ENCODE data around the gene DNAH1.
"Not testable (repeated sequence)": the region's sequence is repeated elsewhere in the genome, so short reads cannot be mapped to it uniquely, and the experiment has no call there.

The DNAH1 gene
- total RNA-seq: 164 to 317 (median 220) reads per million in 4 donors

GRCh38 chr3:52315977-52316764, at the start of gene DNAH1:
TSS of gene DNAH1 (plus strand) at chr3:52316319. CDS start at chr3:52322443, 6,124 bp downstream.
- DNase-seq: no peak

- DNase-seq: peak in 1 of 5 donors; percentile 46
These were observed 48.1 kb upstream of the DNAH1 start for GRCh38 chr3:52268036-52268435.

DNA sequence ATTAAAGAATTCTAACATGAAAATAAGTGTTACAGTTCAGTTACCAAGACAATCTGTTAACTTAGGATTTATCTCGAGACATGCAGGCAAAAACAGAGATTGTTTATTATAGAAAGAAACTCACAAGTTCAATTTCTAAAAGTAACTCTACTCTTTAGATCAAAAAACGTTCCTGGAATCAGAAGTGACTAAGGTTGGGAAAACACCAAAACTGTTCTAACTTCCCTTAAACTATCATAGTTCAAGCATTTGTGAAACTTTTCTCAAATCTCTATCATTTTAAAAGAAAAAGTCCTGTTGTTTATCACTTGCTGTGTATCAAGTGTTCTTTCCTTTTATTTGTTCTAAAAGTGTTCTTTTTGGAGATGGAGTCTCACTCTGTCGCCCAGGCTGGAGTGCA, 46.3 kb upstream of the DNAH1 start:
- no peak for DNase-seq

DNA sequence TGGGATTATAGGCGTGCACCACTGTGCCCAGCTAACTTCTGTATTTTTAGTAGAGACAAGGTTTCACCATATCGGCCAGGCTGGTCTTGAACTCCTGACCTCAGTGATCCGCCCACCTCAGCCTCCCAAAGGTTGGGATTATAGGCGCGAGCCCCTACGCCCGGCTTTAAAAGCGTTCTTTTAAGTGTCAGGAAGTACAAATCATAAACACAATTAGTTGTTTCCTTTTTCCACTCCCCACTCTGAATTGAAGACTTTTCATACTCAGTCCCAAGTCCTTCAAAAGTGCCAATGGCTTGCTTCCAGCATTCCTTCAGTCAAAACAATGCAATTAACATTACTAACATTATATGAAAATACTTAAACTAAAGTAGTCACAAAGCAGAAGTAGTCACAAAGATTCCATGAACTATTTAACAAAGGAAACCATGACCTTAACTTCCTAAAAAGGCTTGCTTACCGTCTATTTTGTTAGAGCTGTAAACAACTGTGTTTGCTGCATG, 45.8 kb upstream of the DNAH1 start:
- no peak for DNase-seq

DNA sequence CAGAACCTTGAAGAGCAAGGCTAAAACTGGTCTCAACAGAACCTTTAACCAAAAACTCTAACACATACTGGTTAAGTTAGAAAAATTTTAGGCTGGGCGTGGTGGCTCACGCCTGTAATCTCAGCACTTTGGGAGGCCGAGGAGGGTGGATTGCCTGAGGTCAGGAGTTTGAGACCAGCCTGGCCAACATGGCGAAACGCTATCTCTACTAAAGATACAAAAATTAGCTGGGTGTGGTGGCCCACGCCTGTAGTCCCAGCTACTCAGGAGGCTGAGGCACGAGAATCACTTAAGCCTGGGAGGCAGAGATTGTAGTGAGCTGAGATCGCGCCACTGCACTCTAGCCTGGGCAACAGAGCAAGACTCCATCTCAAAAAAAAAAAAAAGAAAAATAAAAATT, 43.9 kb upstream of the DNAH1 start:
- DNase-seq: not testable (repeated sequence)

DNA sequence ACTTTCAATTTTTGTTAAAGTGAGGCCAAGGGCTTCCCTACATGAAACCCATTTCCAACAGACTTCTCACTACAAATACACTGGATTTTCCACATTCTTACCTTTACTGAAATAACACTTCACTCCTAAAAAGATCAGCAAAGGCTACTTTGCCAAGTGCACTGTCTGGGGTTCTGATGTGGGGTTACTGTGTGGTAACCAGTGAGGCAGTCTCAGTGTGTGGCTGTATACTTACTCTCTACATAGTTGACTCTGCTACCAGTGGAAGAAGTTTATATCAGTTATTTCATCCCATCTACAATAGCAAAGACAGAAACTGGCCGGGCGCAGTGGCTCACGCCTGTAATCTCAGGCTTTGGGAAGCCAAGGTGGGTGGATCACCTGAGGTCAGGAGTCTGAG, 43.3 kb upstream of the DNAH1 start:
- no peak for DNase-seq

DNA sequence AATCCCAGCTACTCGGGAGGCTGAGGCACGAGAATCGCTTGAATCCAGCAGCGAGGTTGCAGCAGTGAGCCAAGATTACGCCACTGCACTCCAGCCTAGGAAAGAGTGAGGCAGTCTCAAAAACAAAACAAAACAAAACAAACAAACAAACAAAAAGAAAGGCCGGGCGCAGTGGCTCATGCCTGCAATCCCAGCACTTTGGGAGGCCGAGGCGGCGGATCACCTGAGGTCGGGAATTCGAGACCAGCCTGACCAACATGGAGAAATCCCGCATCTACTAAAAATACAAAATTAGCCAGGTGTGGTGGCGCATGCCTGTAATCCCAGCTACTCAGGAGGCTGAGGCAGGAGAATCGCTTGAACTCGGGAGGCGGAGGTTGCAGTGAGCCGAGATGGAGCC, 41.3 kb upstream of the DNAH1 start:
- DNase-seq: not testable (repeated sequence)

DNA sequence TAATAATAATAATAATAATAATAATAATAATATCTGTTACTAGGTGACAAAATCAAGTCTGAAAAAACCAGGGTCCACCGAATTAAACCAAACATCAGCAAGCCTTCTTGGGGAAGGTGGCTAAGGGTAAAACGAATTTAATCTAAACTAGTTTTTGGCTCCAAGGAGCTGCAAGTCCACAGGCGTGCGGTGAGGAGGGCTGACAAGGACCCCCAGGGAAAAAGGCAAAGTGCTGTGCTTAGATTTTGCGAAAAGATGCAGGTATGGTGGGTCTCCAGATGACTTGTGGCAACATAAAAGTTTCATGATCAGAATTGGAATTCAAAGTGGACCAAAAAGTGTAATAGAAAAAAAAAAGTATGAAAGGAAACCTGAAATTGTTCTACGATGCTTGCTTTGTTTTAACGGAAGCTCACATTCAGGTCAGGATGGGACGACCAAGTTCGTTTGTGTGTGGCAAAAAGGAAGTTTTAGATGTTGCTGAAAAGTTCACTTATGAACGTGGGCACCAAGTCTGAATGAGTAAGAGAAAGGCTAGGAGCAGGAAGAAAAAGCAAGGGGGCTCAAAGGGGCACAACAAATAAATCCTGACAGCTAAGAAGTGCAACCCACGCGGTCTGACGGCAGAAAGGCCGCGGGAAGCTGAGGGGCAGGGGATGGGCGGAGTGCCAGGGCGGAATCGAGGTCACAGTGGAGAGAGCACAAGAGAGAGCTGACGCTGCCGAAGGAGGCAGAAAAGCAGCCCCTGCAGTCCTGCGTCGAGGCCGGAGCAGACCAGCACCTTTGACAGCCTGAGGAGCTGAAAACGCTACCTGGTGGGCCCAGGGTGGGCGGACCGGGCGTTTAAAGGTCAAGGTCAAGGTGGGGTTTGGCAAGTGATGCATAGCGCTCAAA, 38.8 kb upstream of the DNAH1 start:
- peak; percentile 44 to 82 (median 56) for DNase-seq

DNA sequence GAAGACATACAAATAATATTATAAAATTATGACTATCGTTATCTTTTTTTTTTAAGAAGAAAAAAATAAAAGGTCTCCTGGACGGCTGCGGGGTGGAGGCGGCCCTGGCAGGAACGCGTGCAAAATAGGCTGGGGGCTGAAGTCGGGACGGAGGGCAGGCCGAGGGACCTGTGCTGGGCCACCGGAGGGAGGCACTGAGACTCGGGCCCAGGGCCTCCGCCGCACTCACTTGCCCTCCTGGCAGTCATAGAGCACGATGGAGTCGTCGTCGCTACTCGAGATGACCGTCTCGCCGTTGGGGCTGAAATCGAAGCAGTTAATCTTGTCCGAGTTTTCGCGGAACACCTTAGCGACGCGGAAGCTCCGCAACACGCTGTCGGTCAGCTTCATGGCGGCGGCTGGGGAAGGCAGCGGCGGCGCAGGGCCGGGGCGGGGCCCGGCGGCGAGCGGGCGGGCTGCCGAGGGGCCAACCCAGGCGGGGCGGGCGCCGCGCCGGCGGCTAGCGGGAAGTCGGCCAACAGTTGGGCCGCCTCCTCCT, 38.1 kb upstream of the DNAH1 start:
- DNase-seq: peak; percentile 44 to 73 (median 55)

GRCh38 chr3:52278510-52279069, 37.5 kb upstream of the DNAH1 start, which contains the start of gene WDR82:
TSS of gene WDR82 (minus strand) at chr3:52278649. CDS start at chr3:52278361, 288 bp downstream.
- DNase-seq: peak; percentile 95 to 99 (median 96)

DNA sequence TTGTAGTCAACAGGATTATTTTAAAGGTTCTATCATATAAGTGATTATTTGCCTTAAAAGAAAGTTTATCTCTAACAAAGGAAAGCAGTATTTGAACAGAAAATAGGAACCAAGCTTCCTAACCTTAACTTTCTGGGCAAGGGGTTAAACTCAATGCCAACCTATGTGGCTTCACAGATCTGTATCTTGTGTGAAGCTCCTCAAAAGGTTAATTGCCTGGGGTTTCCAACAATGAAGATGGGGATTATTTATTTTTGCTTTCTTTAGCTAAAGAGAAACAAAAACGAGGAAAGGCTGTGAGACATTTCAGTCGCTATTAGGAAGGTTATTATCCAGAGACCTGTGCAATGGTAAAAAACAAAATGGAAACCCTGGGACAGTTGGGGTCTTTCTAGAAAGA, 36.5 kb upstream of the DNAH1 start:
- DNase-seq: no peak

DNA sequence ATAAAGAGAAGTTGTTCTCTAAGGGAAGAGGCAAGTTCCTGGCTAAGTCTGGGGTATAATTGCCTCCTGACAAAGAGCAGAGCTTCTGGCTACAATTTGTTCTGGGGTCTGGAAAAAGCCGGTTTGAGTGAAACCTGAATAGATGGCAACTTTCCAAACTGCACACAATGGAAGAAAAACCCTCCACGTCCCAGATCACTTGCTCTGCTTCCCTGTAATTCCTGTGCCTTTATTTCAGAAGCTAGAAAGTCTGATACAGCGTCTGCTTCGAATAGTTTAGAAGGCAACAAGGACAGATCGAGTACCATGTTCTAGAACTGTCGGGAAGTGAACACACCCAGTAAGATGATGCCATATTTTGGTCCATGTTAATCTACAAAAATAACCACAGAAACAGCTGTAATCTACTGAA, 36.1 kb upstream of the DNAH1 start:
- DNase-seq: no peak

DNA sequence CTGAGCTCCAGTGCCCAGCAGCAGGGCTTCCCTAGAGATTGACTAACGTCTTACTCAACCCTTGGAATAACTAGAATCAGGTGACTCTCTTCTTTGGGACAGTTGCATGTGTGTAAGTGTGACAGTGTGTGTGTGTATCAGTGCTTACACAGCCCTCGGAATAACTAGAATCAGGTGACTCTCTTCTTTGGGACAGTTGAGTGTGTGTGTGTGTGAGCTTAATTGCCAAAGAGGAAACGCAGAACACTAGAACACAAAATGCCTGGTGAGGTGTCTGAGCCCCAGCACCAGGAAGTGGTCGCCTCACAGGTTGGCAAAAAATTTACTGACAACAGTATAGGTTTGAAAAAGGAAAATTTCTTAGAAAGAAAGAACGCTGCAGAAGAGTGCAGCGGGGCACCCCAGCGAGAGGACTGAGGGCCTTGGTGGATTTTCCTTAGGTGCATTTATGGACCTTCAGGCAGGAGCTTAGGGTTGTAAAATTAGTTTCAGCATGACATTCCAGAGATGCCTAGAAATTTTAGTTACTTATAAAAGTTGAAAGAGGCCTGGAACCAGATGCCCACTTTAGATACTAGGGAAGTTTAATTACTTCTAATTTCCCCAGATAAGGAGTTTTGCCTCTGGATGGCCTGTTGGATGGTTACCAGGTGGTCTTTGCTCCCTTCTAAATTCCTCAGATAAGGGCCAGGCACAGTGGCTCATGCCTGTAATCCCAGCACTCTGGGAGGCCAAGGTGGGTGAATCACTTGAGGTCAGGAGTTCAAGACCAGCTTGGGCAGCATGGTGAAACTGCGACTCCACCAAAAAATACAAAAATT, 33.9 kb upstream of the DNAH1 start:
- DNase-seq: peak in 3 of 5 donors; percentile 21 to 73 (median 30)

GRCh38 chr3:52283306-52283705, 32.8 kb upstream of the DNAH1 start:
- no peak for DNase-seq

DNA sequence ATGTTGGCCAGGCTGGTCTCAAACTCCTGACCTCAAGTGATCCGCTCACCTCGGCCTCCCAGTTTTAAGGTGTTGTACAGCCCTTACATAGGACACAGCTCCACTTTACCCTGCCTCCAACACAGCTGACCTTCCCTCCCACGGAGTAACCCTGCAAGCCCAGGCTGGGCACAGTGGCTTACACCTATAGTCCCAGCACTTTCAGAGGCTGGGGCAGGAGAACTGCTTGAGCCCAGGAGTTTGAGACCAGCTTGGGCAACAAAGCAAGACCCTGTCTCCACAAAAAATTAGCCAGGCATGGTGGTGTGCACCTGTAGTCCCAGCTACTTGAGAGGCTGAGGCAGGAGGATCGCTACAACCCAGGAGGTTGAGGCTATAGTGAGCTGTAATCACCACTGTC, 32.1 kb upstream of the DNAH1 start:
- DNase-seq: not testable (repeated sequence)

DNA sequence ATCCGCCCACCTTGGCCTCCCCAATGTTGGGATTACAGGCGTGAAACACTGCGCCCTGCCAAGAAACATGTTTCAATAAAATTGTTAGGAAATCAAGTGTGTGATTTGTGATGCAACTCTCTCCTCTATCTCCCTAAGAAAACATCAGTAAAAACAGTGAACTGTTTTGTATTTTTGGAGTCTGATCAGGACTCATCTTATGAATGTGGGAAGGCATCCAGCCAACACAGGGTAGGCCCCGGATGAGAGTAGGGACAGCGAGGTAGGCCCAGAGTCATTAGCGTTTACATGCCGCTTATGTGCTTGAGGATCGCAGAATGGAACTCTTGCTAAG, 29.4 kb upstream of the DNAH1 start:
- DNase-seq: no peak

- no peak for DNase-seq
These were observed 27.4 kb upstream of the DNAH1 start for GRCh38 chr3:52288674-52289073.

DNA sequence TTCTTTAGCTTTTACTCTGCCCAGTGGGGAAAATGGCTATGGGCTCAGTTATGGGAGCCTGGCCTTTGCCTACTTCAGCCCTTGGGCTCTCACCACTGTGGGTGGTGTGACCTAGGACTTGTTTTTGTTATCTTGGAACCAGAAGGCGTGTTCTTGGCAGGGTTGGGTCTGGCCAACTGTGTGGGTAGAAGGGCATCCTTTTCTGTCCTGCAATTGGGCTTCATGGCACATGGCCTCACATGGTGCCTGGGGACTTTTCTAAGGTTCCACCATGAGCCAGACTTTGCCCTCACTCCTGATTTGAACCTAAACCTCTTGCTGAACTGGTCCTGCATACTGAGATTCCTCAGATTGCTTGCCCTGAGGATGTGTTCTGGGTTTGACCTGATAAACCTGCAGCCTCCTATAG, 26.8 kb upstream of the DNAH1 start:
- no peak for DNase-seq

GRCh38 chr3:52289747-52290595, 26.1 kb upstream of the DNAH1 start:
- no peak for DNase-seq

GRCh38 chr3:52290596-52291507, 25.3 kb upstream of the DNAH1 start:
- no peak for DNase-seq
